Hepatocyte (in vitro differentiated cells): ENCODE measurements around the gene ALG9. TPM values are rescaled to one million over a fixed set of nuclear protein-coding genes. Genes with fewer than 3 reads are reported as not detected.

Experiments used
- DNase-seq: peaks from one replicate; pipeline ENCODE4 v3.0.0-alpha.2; 2016; ENCODE audit warnings: low spot score
- H2AFZ ChIP-seq: fragments of 200-600 bp; sonication (generic); 2 replicates; pipeline ENCODE4 v1.6.0; 2016; ENCODE audit warnings: antibody characterized with exemption, mild to moderate bottlenecking
- H3K27ac ChIP-seq: fragments of 200-600 bp; sonication (generic); 2 replicates; pipeline ENCODE4 v1.5.1; 2016; ENCODE audit warnings: mild to moderate bottlenecking
- H3K27me3 ChIP-seq: fragments of 200-600 bp; sonication (generic); 2 replicates; pipeline ENCODE4 v1.6.1; 2016
- H3K36me3 ChIP-seq: fragments of 200-600 bp; sonication (generic); replicated peaks from 2 replicates; pipeline ENCODE4 v1.5.1; 2016; ENCODE audit warnings: low read depth; ENCODE audit not compliant: insufficient read depth
- H3K4me1 ChIP-seq: fragments of 200-600 bp; sonication (generic); 2 replicates; pipeline ENCODE4 v1.5.1; 2016; ENCODE audit warnings: mild to moderate bottlenecking, moderate library complexity; ENCODE audit not compliant: insufficient read depth
- H3K4me2 ChIP-seq: fragments of 200-600 bp; sonication (generic); 2 replicates; pipeline ENCODE4 v1.6.0; 2016
- H3K4me3 ChIP-seq: fragments of 200-600 bp; sonication (generic); 2 replicates; pipeline ENCODE4 v1.5.1; 2016; ENCODE audit warnings: mild to moderate bottlenecking
- H3K79me2 ChIP-seq: fragments of 200-600 bp; sonication (generic); 2 replicates; pipeline ENCODE4 v1.6.0; 2017; ENCODE audit warnings: mild to moderate bottlenecking
- H3K9me2 ChIP-seq: fragments of 200-600 bp; sonication (generic); replicated peaks from 2 replicates; pipeline ENCODE4 v1.6.0; 2017; ENCODE audit warnings: mild to moderate bottlenecking; ENCODE audit not compliant: insufficient read depth
- H3K9me3 ChIP-seq: fragments of 200-600 bp; sonication (generic); 2 replicates; pipeline ENCODE4 v1.5.1; 2016; ENCODE audit warnings: low read depth, mild to moderate bottlenecking
- H4K20me1 ChIP-seq: fragments of 200-600 bp; sonication (generic); 2 replicates; pipeline ENCODE4 v1.6.0; 2016; ENCODE audit warnings: mild to moderate bottlenecking; ENCODE audit not compliant: insufficient read depth, poor library complexity, severe bottlenecking
- EZH2 ChIP-seq: fragments of 200-600 bp; sonication (generic); IDR thresholded peaks from 2 replicates; pipeline ENCODE4 v1.6.1; 2016; ENCODE audit warnings: antibody characterized with exemption, mild to moderate bottlenecking, borderline replicate concordance
- EZH2phosphoT487 ChIP-seq: fragments of 200-600 bp; sonication (generic); IDR thresholded peaks from one replicate; pipeline ENCODE4 v1.6.1; 2018; ENCODE audit warnings: antibody characterized with exemption, mild to moderate bottlenecking, low read depth, moderate library complexity; ENCODE audit not compliant: unreplicated experiment, severe bottlenecking
- WGBS: methylation state at CpG from one replicate; pipeline ENCODE4 v1.1.6; 2016; ENCODE audit warnings: low lambda C conversion rate; ENCODE audit errors: missing lambda C conversion rate; 5-methylcytosine and 5-hydroxymethylcytosine counted together
- polyA plus RNA-seq: library from polyadenylated mRNA; unstranded; fragments of >200 nt; fragmentation: Nextera tagmentation; extraction: Ambion mirVana; gene quantifications from 2 replicates; pipeline ENCODE4 v1.2.1, GENCODE V29; 2016
- total RNA-seq: library from RNA; depleted of rRNA; stranded (reverse); fragments of >200 nt; gene quantifications from 2 replicates; pipeline ENCODE4 v1.2.3, GENCODE V29; 2014
- TF ChIP-seq, protein P1 (sequence below): fragments of 200-600 bp; sonication (generic); IDR thresholded peaks from 2 replicates; pipeline ENCODE4 v1.5.1; 2016; ENCODE audit warnings: antibody characterized with exemption, mild to moderate bottlenecking; ENCODE audit not compliant: poor library complexity

ALG9 gene
- total and polyA plus RNA-seq, 2 experiments from 2014 or later = 22.6 to 52.4 TPM

DNA sequence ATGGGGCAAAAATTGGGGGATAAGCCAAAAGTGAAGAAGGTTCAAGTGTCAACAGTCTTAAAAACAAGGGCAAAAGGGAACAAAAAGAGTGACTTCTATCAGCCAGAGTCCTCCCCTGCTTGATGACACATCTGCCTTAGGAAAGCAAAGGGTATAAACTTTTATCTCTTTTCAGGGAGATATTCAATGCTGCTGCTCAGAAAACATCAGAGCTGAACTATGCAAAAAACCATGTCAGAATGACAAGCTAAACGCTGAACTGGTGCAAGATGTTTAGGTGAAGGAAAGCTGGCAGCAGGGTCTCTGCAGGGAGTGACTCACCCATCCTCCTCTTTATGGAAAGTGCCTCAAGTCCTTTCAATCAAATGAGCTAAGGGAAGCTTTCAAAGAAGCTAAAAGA, 24.7 kb downstream of the ALG9 start:
- no peaks in the 10 kb centered on the region for H3K4me1 ChIP-seq
- no peaks in the 10 kb centered on the region for H3K27me3 ChIP-seq
- no peaks in the 10 kb centered on the region for H3K36me3 ChIP-seq
- H3K9me2 ChIP-seq = no peaks in the 10 kb centered on the region
- no peak overlapping the region for H2AFZ ChIP-seq
- H4K20me1 ChIP-seq = no peaks in the 10 kb centered on the region
- H3K79me2 ChIP-seq = no peaks in the 10 kb centered on the region
- no peaks in the 10 kb centered on the region for H3K9me3 ChIP-seq
- no peak overlapping the region for H3K4me3 ChIP-seq
- peak overlapping the region; percentile 62 for H3K27ac ChIP-seq
- no peak overlapping the region for H3K4me2 ChIP-seq
- TF ChIP-seq EZH2 = no peak
- TF ChIP-seq EZH2phosphoT487 = no peak
- TF ChIP-seq, protein P1, sequence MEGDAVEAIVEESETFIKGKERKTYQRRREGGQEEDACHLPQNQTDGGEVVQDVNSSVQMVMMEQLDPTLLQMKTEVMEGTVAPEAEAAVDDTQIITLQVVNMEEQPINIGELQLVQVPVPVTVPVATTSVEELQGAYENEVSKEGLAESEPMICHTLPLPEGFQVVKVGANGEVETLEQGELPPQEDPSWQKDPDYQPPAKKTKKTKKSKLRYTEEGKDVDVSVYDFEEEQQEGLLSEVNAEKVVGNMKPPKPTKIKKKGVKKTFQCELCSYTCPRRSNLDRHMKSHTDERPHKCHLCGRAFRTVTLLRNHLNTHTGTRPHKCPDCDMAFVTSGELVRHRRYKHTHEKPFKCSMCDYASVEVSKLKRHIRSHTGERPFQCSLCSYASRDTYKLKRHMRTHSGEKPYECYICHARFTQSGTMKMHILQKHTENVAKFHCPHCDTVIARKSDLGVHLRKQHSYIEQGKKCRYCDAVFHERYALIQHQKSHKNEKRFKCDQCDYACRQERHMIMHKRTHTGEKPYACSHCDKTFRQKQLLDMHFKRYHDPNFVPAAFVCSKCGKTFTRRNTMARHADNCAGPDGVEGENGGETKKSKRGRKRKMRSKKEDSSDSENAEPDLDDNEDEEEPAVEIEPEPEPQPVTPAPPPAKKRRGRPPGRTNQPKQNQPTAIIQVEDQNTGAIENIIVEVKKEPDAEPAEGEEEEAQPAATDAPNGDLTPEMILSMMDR = no peak
- WGBS = 33% methylated on average over 1 of the region's 1 CpG
- peak; percentile 15 for DNase-seq

DNA sequence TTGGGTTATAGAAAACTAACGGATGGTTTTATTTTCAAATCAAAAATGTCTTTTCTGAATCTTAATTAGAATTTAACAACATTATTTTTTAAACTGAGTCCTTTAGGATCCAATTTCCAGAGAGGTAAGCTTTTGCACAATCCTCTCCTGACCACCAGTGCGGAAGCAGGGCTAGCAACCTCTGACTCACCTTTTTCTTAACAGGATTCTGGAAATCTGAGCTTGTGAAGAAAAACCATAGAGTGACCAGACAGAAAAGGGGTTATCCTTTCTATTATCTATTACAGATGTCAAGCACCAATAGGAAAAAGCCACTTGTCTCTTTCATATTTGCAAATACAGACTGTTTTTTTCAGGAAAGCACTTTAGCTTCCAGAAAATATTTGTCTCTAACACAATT, 25.3 kb downstream of the ALG9 start:
- no peak overlapping the region for H3K4me2 ChIP-seq
- no peak overlapping the region for H2AFZ ChIP-seq
- no peaks in the 10 kb centered on the region for H3K36me3 ChIP-seq
- H3K9me2 ChIP-seq = no peaks in the 10 kb centered on the region
- WGBS = 86% methylated on average over 2 of the region's 2 CpGs
- H3K9me3 ChIP-seq = no peaks in the 10 kb centered on the region
- H3K79me2 ChIP-seq = no peaks in the 10 kb centered on the region
- H3K27me3 ChIP-seq = no peaks in the 10 kb centered on the region
- TF ChIP-seq, protein P1 = no peak
- no peak for TF ChIP-seq EZH2phosphoT487
- TF ChIP-seq EZH2 = no peak
- H4K20me1 ChIP-seq = no peaks in the 10 kb centered on the region
- no peak overlapping the region for H3K4me3 ChIP-seq
- H3K27ac ChIP-seq = peak overlapping the region; percentile 59
- no peaks in the 10 kb centered on the region for H3K4me1 ChIP-seq
- DNase-seq = no peak

DNA sequence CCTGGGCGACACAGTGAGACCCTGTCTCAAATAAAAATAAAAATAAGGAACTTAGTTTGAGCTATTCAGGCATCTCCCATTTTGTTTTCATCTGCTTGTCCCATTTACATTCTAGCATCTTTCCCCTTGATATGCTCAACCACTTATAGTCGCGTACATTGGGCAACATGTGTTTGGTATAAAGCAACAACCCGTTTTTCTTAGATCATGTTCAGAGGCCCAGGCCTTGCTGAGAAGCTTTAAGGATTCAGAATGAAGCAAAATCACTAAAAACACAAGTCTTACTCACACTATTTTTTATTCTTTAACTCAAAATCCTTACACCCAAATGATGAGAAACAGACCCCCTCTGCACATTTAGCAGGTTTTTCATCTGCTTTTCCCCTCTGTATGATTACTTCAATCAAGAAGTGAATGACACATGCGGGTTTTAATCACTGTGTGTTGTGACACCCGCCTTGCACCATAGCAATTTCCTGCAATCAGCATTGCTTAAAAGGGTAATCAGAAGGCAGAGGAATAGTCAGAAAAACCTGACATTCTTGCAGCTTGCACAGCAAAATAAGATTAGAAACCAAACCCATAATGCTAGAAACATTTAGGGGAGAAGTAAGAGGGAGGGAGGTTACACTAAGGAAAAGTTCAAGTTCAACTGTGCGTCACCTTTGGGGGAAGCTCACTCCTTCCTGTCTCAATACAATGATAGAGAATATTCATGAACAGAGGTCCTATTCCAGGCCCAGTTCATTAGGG, 25.9 kb downstream of the ALG9 start:
- Histone ChIP-seq H3K4me1 (peaks cover under 1% of the 10 kb centered on the region), H3K9me3 (no peaks in the 10 kb centered on the region), H3K4me3 (no peak overlapping the region), H2AFZ (no peak overlapping the region), H3K79me2 (no peaks in the 10 kb centered on the region), H3K27ac (no peak overlapping the region), H3K4me2 (no peak overlapping the region), H3K9me2 (no peaks in the 10 kb centered on the region), H4K20me1 (no peaks in the 10 kb centered on the region), H3K36me3 (no peaks in the 10 kb centered on the region), H3K27me3 (no peaks in the 10 kb centered on the region)
- WGBS = 92% methylated on average over 7 of the region's 7 CpGs
- TF ChIP-seq, protein P1 = no peak
- TF ChIP-seq EZH2 = no peak
- no peak for TF ChIP-seq EZH2phosphoT487
- DNase-seq = no peak

DNA sequence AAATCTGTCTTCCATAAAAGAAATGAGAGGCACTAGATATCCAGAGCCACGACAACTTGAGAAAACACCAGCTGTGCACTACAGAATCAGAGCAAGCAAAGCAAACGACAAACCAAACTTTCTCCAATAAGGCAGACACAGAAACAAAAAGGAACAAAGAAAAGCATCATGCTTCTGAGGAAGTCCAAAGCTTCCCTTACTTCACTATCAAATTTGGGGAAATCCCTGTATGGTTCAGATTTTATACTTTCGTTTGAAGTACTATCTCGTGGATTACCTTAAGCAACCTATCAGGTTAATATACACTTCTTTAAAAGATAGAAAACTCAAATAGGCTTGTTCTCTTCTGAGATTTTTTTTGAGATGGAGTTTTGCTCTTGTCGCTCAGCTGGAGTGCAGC, 27.7 kb downstream of the ALG9 start:
- TF ChIP-seq EZH2phosphoT487 (no peak), EZH2 (no peak)
- TF ChIP-seq, protein P1 = no peak
- Histone ChIP-seq H3K27me3 (no peaks in the 10 kb centered on the region), H3K79me2 (no peaks in the 10 kb centered on the region), H3K4me2 (no peak overlapping the region), H3K27ac (no peak overlapping the region), H3K4me3 (no peak overlapping the region), H3K4me1 (peaks cover 8% of the 10 kb centered on the region), H4K20me1 (no peaks in the 10 kb centered on the region), H3K9me3 (no peaks in the 10 kb centered on the region), H3K36me3 (no peaks in the 10 kb centered on the region), H3K9me2 (no peaks in the 10 kb centered on the region), H2AFZ (no peak overlapping the region)
- WGBS = 89% methylated on average over 5 of the region's 5 CpGs
- no peak for DNase-seq
